Measurements from ENCODE around the gene MEF2A.

The MEF2A gene

DNA sequence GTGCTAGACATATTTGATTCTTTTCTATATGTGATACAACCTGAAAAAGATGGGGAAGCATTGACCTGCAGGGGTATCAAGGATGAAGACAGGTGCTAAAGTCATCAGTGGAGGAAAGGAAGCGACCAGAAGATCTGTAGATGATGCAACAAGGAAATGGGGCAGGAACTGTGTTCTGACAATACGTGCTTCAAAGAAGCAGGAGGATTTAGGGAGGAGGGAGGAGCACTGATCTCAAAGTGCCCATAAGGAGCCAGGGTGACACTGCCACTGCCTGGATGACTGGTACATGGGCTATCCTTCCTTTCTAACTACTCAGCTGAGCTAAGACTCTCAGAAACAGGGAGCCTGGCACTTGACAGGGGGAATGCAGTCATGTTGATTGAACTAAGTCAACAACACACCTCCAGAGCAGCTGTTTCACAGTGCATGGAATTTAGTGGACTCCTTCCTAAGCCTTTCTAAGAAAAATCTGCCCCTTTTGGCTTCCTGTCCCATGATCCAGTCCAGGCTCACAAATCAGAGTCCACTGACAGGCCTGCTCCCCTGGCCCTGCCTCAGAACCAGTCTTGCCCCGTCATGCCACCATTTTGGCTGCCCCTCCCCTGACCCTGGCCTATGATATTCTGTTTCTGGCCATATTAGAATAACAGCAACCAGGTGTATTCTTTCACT lies 155.5 kb downstream of the MEF2A start:
- TF ChIP-seq SUZ12 (IDR thresholded peaks at IDR 0.05; ENCODE audit: extremely low read depth, insufficient read depth, insufficient read length) = no peak
- Histone ChIP-seq H3K4me1 (ENCODE audit: insufficient read depth, insufficient read length) (peaks cover 3% of the 10 kb centered on the region), H3K9ac (ENCODE audit: insufficient read length, low read depth) (no peak overlapping the region), H3K9me3 (ENCODE audit: insufficient read depth, low read length) (peaks cover 14% of the 10 kb centered on the region; the same call in 1 of the 2 replicates), H3K4me3 (ENCODE audit: insufficient read length, low read depth) (no peak overlapping the region), H3K36me3 (ENCODE audit: insufficient read depth, insufficient read length, low read length) (peaks cover 5% of the 10 kb centered on the region), H3K27me3 (ENCODE audit: insufficient read depth, insufficient read length) (no peaks in the 10 kb centered on the region)
- no peak for DNase-seq (ENCODE audit: low read depth, low spot score)

DNA sequence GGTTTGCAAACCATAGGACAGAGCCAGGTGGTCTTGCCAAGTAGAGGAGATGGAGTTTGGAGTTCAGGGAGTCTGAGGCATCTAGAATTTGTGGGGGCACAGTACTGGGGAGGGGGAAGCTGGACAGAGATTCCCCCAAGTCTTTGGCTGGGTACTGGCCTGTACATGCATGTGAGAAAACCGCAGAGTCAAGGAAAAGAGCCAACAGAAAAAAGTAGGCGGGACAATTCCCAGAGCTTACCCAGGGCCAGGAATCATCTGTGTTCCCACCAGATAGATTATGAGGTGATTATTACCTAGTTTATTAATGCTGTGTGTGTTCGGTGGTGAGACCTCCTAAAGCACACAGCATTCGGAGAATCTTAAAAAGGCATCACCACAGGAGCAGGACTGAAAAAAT lies 156.1 kb downstream of the MEF2A start:
- TF ChIP-seq YY1 (IDR thresholded peaks at IDR 0.05; ENCODE audit: insufficient read depth, insufficient read length) = no peak
- no peak for TF ChIP-seq ZNF274 (IDR thresholded peaks at IDR 0.05; ENCODE audit: low read depth, low read length)
- TF ChIP-seq SUZ12 (IDR thresholded peaks at IDR 0.05; ENCODE audit: extremely low read depth, insufficient read depth, insufficient read length) = no peak
- H3K27me3 ChIP-seq (ENCODE audit: insufficient read depth, insufficient read length) = no peaks in the 10 kb centered on the region
- no peak for DNase-seq (ENCODE audit: low read depth, low spot score)
- H3K9ac ChIP-seq (ENCODE audit: insufficient read length, low read depth) = no peak overlapping the region
- peaks cover 14% of the 10 kb centered on the region; the same call in 1 of the 2 replicates for H3K9me3 ChIP-seq (ENCODE audit: insufficient read depth, low read length)
- H3K4me3 ChIP-seq (ENCODE audit: insufficient read length, low read depth) = no peak overlapping the region
- peaks cover 5% of the 10 kb centered on the region for H3K36me3 ChIP-seq (ENCODE audit: insufficient read depth, insufficient read length, low read length)
- H3K4me1 ChIP-seq (ENCODE audit: insufficient read depth, insufficient read length) = peaks cover 3% of the 10 kb centered on the region

DNA sequence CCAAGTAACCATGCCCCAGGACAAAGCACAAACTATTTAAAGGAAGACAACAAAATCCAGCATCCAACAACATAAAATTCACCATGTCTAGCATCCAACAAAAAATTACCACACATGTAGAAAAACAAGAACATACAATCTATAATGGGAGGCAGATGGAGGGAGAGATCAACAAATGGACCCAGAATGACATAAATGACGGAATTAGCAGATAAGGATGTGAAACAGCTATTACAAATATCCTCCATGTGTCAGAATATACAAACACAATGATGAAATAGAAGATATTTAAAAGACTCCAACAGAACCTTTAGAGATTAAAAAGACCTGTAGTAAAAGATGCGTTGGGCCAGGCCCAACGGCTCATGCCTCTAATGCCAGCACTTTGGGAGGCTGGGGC lies 156.6 kb downstream of the MEF2A start:
- TF ChIP-seq ZNF274 (IDR thresholded peaks at IDR 0.05; ENCODE audit: low read depth, low read length) (no peak), SUZ12 (IDR thresholded peaks at IDR 0.05; ENCODE audit: extremely low read depth, insufficient read depth, insufficient read length) (no peak), YY1 (IDR thresholded peaks at IDR 0.05; ENCODE audit: insufficient read depth, insufficient read length) (no peak)
- no peaks in the 10 kb centered on the region for H3K27me3 ChIP-seq (ENCODE audit: insufficient read depth, insufficient read length)
- H3K4me1 ChIP-seq (ENCODE audit: insufficient read depth, insufficient read length) = peaks cover 3% of the 10 kb centered on the region
- H3K36me3 ChIP-seq (ENCODE audit: insufficient read depth, insufficient read length, low read length) = peaks cover 3% of the 10 kb centered on the region
- no peak for DNase-seq (ENCODE audit: low read depth, low spot score)
- H3K9ac ChIP-seq (ENCODE audit: insufficient read length, low read depth) = no peak overlapping the region
- H3K4me3 ChIP-seq (ENCODE audit: insufficient read length, low read depth) = no peak overlapping the region
- peaks cover 14% of the 10 kb centered on the region; the same call in 1 of the 2 replicates for H3K9me3 ChIP-seq (ENCODE audit: insufficient read depth, low read length)

DNA sequence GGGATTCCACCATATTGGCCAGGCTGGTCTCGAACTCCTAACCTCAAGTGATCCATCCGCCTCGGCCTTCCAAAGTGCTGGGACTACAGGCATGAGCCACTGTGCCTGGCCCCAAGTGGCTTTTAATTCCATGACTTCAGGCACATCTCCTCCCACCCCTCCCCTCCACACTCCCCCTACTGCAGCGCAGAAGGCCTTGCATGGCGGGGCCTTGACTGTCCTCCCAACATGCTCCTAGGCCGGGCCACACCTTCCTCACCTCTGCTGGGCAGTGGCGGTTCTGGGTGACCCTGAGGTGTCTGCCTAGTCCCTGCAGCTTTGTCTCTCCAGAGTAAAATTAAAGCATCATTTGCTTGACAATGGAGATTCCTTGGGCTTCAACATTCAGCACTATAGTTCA lies 160.5 kb downstream of the MEF2A start:
- TF ChIP-seq ZNF274 (IDR thresholded peaks at IDR 0.05; ENCODE audit: low read depth, low read length) = no peak
- TF ChIP-seq YY1 (IDR thresholded peaks at IDR 0.05; ENCODE audit: insufficient read depth, insufficient read length) = no peak
- TF ChIP-seq SUZ12 (IDR thresholded peaks at IDR 0.05; ENCODE audit: extremely low read depth, insufficient read depth, insufficient read length) = no peak
- Histone ChIP-seq H3K4me1 (ENCODE audit: insufficient read depth, insufficient read length) (peaks cover 3% of the 10 kb centered on the region), H3K9me3 (ENCODE audit: insufficient read depth, low read length) (peaks cover 14% of the 10 kb centered on the region; the same call in 1 of the 2 replicates), H3K27me3 (ENCODE audit: insufficient read depth, insufficient read length) (no peaks in the 10 kb centered on the region), H3K4me3 (ENCODE audit: insufficient read length, low read depth) (no peak overlapping the region), H3K9ac (ENCODE audit: insufficient read length, low read depth) (no peak overlapping the region), H3K36me3 (ENCODE audit: insufficient read depth, insufficient read length, low read length) (peaks cover 23% of the 10 kb centered on the region)
- no peak for DNase-seq (ENCODE audit: low read depth, low spot score)

DNA sequence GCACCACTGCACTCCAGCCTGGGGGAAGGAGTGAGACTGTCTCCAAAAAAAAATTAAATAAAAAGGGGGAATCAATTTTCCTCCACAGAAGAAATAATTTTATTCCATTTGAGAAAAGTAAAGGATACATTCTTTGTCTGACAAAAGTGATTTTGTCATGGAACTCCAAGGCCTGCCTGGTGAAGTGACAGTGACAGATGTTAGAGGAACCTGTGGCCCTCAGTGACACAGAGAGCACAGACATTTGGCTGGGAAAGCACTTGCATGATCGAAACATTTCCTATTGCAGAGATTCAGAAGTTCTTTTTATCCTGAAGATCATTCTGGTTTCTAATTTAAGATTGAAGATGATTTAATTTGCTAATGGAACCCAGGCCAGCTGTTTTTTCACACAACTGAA lies 161.5 kb downstream of the MEF2A start:
- no peak for DNase-seq (ENCODE audit: low read depth, low spot score)
- peaks cover 3% of the 10 kb centered on the region for H3K4me1 ChIP-seq (ENCODE audit: insufficient read depth, insufficient read length)
- peaks cover 26% of the 10 kb centered on the region for H3K36me3 ChIP-seq (ENCODE audit: insufficient read depth, insufficient read length, low read length)
- peaks cover 14% of the 10 kb centered on the region; the same call in 1 of the 2 replicates for H3K9me3 ChIP-seq (ENCODE audit: insufficient read depth, low read length)
- H3K4me3 ChIP-seq (ENCODE audit: insufficient read length, low read depth) = no peak overlapping the region
- H3K27me3 ChIP-seq (ENCODE audit: insufficient read depth, insufficient read length) = peaks cover 4% of the 10 kb centered on the region
- TF ChIP-seq ZNF274 (IDR thresholded peaks at IDR 0.05; ENCODE audit: low read depth, low read length) (no peak), SUZ12 (IDR thresholded peaks at IDR 0.05; ENCODE audit: extremely low read depth, insufficient read depth, insufficient read length) (no peak), YY1 (IDR thresholded peaks at IDR 0.05; ENCODE audit: insufficient read depth, insufficient read length) (no peak)
- no peak overlapping the region for H3K9ac ChIP-seq (ENCODE audit: insufficient read length, low read depth)

GRCh38 chr15:99727733-99728132 lies 161.9 kb downstream of the MEF2A start:
- no peak overlapping the region for H3K4me3 ChIP-seq (ENCODE audit: insufficient read length, low read depth)
- TF ChIP-seq SUZ12 (IDR thresholded peaks at IDR 0.05; ENCODE audit: extremely low read depth, insufficient read depth, insufficient read length) = no peak
- no peak for TF ChIP-seq ZNF274 (IDR thresholded peaks at IDR 0.05; ENCODE audit: low read depth, low read length)
- no peak for TF ChIP-seq YY1 (IDR thresholded peaks at IDR 0.05; ENCODE audit: insufficient read depth, insufficient read length)
- H3K4me1 ChIP-seq (ENCODE audit: insufficient read depth, insufficient read length) = peaks cover 3% of the 10 kb centered on the region
- peaks cover 26% of the 10 kb centered on the region for H3K36me3 ChIP-seq (ENCODE audit: insufficient read depth, insufficient read length, low read length)
- no peak for DNase-seq (ENCODE audit: low read depth, low spot score)
- peaks cover 14% of the 10 kb centered on the region; the same call in 1 of the 2 replicates for H3K9me3 ChIP-seq (ENCODE audit: insufficient read depth, low read length)
- no peak overlapping the region for H3K9ac ChIP-seq (ENCODE audit: insufficient read length, low read depth)
- H3K27me3 ChIP-seq (ENCODE audit: insufficient read depth, insufficient read length) = peaks cover 8% of the 10 kb centered on the region

- Histone ChIP-seq H3K27me3 (ENCODE audit: insufficient read depth, insufficient read length) (peaks cover 11% of the 10 kb centered on the region), H3K9ac (ENCODE audit: insufficient read length, low read depth) (no peak overlapping the region), H3K4me1 (ENCODE audit: insufficient read depth, insufficient read length) (peaks cover 3% of the 10 kb centered on the region), H3K4me3 (ENCODE audit: insufficient read length, low read depth) (no peak overlapping the region), H3K9me3 (ENCODE audit: insufficient read depth, low read length) (peaks cover 14% of the 10 kb centered on the region; the same call in 1 of the 2 replicates), H3K36me3 (ENCODE audit: insufficient read depth, insufficient read length, low read length) (peaks cover 26% of the 10 kb centered on the region)
- no peak for DNase-seq (ENCODE audit: low read depth, low spot score)
- no peak for TF ChIP-seq YY1 (IDR thresholded peaks at IDR 0.05; ENCODE audit: insufficient read depth, insufficient read length)
- no peak for TF ChIP-seq ZNF274 (IDR thresholded peaks at IDR 0.05; ENCODE audit: low read depth, low read length)
- TF ChIP-seq SUZ12 (IDR thresholded peaks at IDR 0.05; ENCODE audit: extremely low read depth, insufficient read depth, insufficient read length) = no peak
Observed at GRCh38 chr15:99728916-99729315, 163.1 kb downstream of the MEF2A start.

All from NT2/D1 (cell line).